Mononuclear cell (primary cell): ENCODE results near the gene NTSR1. TPM values are rescaled to one million over a fixed set of nuclear protein-coding genes. Genes with fewer than 3 reads are reported as not detected.

Source experiments
- H3K27me3 ChIP-seq: 2 replicates; pipeline ENCODE4 v1.6.0; 2011; ENCODE audit warnings: low read length, control low read depth; ENCODE audit not compliant: insufficient read depth
- H3K4me1 ChIP-seq: 2 replicates; pipeline ENCODE4 v1.5.1; 2011; ENCODE audit warnings: mild to moderate bottlenecking, low read length, control low read depth; ENCODE audit not compliant: insufficient read depth
- H3K4me3 ChIP-seq: 2 replicates; pipeline ENCODE4 v1.5.1; 2011; ENCODE audit warnings: mild to moderate bottlenecking, low read length, moderate library complexity
- H3K9me3 ChIP-seq: 2 replicates; pipeline ENCODE4 v1.5.1; 2011; ENCODE audit warnings: low read depth, mild to moderate bottlenecking, control low read depth, low read length
- total RNA-seq: library from RNA; depleted of rRNA; stranded (reverse); fragments of >200 nt; gene quantifications from one replicate; pipeline ENCODE4 v1.2.3, GENCODE V29; 2012

Gene NTSR1
- total RNA-seq, 1 donor: 0.73 TPM

- Histone ChIP-seq H3K4me3 (no peak overlapping the region), H3K9me3 (peaks cover 14% of the 10 kb centered on the region), H3K4me1 (peaks cover 5% of the 10 kb centered on the region), H3K27me3 (no peaks in the 10 kb centered on the region)
Measured at GRCh38 chr20:62717933-62718332, 9.3 kb downstream of the NTSR1 start.

DNA sequence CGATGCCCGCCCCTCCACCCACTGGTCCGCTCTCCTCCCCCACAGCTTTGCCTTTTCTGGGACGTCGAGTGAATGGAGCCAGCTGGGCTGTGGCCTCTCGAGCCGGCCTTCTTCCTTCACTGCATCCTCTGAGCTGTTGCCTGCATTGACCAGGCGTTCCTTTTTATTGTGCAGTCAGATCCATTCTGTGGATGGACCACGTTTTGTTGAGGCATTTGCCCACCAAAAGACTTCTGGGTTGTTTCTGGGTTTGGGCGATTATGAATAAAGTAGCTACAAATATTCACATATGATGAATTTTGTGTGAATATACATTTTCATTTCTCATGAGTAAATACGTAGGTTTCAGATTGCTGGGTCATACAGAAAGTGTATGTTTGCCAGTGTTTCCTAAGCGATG, 9.9 kb downstream of the NTSR1 start:
- Histone ChIP-seq H3K4me1 (peaks cover 5% of the 10 kb centered on the region), H3K9me3 (peaks cover 14% of the 10 kb centered on the region), H3K27me3 (no peaks in the 10 kb centered on the region), H3K4me3 (no peak overlapping the region)

DNA sequence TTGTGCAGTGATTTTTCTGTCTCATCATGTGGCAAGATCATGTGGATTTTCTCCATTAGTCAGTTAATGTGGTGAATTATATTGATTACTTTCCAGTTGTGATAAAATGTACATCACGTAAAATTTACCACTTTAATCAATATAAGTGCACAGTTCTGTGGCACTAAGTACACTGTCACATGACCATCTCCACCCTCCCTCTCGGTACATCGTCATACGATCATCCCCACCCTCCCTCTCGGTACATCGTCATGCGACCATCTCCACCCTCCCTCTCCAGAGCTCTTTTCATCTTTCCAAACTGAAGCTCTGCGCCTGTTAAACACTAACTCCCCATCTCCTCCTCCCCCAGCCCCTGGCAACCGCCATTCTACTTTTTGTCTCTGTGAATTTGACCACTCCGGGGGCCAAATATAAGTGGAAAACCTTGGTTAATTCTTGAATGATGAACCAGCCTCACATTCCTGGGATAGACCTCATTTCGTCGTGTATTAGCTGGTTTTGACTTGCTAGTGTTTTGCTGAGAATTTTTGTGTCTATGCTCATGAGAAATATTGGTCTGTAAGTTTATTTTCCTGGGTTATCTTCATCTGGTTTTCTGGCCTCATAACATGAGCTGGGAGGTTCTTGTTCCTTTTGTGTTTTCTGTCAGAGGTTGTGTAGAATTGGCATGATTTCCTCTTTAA, 10.8 kb downstream of the NTSR1 start:
- H3K9me3 ChIP-seq: peaks cover 14% of the 10 kb centered on the region
- H3K4me1 ChIP-seq: peaks cover 5% of the 10 kb centered on the region
- no peaks in the 10 kb centered on the region for H3K27me3 ChIP-seq
- H3K4me3 ChIP-seq: no peak overlapping the region

GRCh38 chr20:62721511-62722370, 13.1 kb downstream of the NTSR1 start:
- no peaks in the 10 kb centered on the region for H3K27me3 ChIP-seq
- peaks cover 1% of the 10 kb centered on the region for H3K4me1 ChIP-seq
- peaks cover 14% of the 10 kb centered on the region for H3K9me3 ChIP-seq
- H3K4me3 ChIP-seq: no peak overlapping the region

DNA sequence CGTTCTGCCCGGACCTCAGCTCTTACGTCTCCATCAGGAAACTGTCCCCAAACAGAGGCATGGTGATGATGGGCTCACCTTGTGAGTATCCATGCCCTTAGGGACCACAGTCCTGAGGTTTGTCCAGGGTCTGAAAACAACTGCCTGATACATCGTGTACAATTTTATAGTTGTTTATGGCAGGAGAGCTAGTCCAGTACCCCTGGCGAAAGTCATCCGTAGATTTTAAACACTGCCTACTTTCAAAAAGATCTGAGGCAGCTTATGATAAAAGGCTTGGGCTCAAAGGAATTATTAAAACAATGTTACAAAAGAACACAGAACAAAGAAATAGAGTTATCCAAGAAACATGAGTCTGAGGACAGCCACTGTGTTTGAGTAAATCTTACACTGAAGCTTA, 14.0 kb downstream of the NTSR1 start:
- H3K4me1 ChIP-seq: peaks cover 5% of the 10 kb centered on the region
- H3K9me3 ChIP-seq: peaks cover 14% of the 10 kb centered on the region
- no peaks in the 10 kb centered on the region for H3K27me3 ChIP-seq
- no peak overlapping the region for H3K4me3 ChIP-seq

GRCh38 chr20:62723351-62723750, 14.7 kb downstream of the NTSR1 start:
- Histone ChIP-seq H3K27me3 (no peaks in the 10 kb centered on the region), H3K4me1 (peaks cover 12% of the 10 kb centered on the region), H3K9me3 (peaks cover 14% of the 10 kb centered on the region), H3K4me3 (no peak overlapping the region)

DNA sequence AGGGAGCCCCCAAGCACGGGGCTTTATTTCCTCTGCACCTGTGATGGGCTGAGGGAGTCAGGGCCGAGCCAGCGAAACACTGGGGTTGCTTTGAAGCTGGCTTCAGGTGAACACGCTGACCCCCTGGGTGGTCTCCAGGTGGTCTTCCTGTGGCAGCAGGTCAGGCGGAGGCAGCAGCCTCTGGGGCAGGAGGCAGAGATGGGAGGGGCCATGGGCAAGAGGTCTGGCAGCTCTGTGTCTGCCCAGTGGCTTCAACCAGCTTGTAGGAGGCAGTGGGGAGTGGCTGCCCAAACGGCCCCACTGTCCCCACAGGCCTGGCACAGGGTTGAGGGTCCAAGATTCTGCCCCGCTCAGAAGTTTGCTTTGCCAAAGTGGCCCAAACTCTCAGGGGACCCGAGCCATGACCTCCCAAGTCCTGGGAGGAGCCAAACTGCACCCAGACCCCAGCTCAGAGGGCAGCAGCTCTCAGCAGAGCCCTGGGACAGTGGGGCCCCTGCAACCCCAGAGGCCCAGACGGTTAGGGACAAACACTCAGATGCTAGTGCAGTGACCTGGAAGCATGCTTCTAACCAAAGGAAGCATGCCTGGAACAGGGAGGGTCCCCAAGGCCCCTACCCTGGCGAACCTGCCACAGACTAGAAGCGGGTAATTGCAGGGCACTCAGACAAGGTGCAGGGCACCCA, 15.3 kb downstream of the NTSR1 start:
- Histone ChIP-seq H3K9me3 (peaks cover 14% of the 10 kb centered on the region), H3K27me3 (no peaks in the 10 kb centered on the region), H3K4me1 (peaks cover 18% of the 10 kb centered on the region), H3K4me3 (no peak overlapping the region)

- peaks cover 24% of the 10 kb centered on the region for H3K4me1 ChIP-seq
Measured at GRCh38 chr20:62724692-62725595, 16.3 kb downstream of the NTSR1 start.

DNA sequence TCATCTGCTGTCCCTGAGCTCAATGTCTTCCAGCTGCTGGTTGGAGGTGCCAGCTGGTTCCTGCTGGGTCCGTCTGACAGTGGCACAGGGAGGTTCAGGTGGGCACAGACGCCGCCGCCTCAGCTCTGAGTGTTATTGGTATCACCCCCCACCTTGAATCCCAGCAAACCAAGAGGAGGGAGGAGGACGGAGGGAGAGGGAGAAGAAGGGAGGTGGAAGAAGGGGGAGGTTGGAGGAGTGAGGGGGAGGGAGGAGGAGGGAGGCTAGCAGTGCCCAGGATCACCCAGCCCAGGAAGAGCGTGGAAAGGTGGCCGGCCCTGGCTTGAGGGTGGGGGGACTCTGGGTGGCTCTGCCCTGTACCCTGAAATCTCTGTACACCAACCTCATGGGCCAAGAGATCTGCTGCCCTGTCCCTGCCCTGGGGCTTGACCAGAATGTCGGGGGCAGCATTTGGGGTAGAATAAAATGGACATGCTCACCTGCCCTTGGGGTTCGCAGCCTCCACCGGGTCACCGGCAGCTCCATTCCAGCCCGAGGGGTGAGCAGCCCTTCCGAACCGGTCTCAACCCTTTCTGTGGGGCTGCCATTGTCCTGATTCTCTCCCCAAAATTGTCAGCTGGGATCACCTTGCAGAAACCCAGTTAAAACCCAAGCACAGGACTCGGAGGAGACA, 17.1 kb downstream of the NTSR1 start:
- Histone ChIP-seq H3K9me3 (peaks cover 11% of the 10 kb centered on the region), H3K27me3 (no peaks in the 10 kb centered on the region), H3K4me1 (peaks cover 24% of the 10 kb centered on the region), H3K4me3 (no peak overlapping the region)

More at GRCh38 chr20:62724692-62725595, 16.3 kb downstream of the NTSR1 start:
- peaks cover 14% of the 10 kb centered on the region for H3K9me3 ChIP-seq
- no peaks in the 10 kb centered on the region for H3K27me3 ChIP-seq
- no peak overlapping the region for H3K4me3 ChIP-seq

DNA sequence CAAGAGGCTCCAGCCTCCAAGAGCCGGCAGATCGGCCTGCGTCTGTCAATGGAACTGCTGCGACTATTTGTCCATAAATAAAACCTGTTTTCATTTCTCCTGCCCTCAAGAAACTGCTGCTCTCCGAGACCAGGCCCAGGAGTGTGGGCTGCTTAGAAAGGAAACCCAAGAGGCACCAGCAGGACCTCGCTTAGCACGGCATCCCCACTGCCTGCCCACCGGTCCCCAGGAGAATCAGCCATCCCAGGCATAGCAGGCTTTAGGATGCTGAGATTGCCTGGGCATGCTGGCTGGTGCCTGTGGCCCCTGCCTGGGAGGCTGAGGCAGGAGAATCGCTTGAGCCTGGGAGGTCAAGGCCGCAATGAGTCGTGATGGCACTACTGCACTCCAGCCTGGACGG, 17.6 kb downstream of the NTSR1 start:
- no peaks in the 10 kb centered on the region for H3K27me3 ChIP-seq
- H3K4me3 ChIP-seq: no peak overlapping the region
- H3K4me1 ChIP-seq: peaks cover 24% of the 10 kb centered on the region
- peaks cover 6% of the 10 kb centered on the region for H3K9me3 ChIP-seq

GRCh38 chr20:62726716-62727583, 18.3 kb downstream of the NTSR1 start:
- Histone ChIP-seq H3K9me3 (no peaks in the 10 kb centered on the region), H3K4me1 (peaks cover 29% of the 10 kb centered on the region), H3K27me3 (no peaks in the 10 kb centered on the region), H3K4me3 (no peak overlapping the region)

- no peaks in the 10 kb centered on the region for H3K27me3 ChIP-seq
- no peak overlapping the region for H3K4me3 ChIP-seq
- peaks cover 35% of the 10 kb centered on the region for H3K4me1 ChIP-seq
- H3K9me3 ChIP-seq: no peaks in the 10 kb centered on the region
Measured at GRCh38 chr20:62727584-62728027, 19.0 kb downstream of the NTSR1 start.

DNA sequence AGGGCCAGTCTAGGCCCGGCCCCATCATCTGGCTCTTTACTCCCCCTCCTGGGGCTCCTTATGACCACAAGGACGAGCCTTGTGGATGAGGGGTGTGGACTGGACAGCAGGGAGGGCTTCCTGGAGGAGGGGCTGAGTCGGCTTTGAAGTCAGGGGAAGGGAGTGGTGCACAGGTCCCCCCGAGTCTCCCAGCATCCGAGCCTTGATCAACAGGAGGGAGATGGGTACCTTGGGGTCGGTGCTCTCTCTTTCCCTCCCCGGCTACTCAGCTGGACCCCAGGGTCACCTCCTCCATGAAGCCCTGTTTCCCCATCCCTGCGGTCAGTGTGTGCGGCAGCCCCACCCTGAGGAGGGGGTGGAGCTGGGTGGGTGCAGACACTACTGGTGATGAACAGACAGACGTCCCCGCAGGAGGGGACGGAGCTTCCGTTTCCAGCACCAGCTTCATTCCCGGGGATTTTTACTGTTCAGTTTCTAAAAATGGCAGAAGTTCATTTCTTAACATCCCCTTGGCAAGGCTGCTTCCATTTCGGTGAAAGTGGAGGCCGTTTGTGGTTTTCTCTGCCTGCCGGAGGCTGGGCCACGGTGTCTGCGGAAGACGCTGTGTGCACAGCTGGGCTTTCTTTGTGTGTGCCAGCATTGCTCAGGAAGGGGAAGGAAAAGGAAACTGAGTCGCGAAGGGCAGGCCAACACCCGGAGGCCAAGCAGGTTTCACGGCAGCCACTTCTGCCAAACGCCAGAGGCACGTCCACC, 19.6 kb downstream of the NTSR1 start:
- peaks cover 41% of the 10 kb centered on the region for H3K4me1 ChIP-seq
- no peak overlapping the region for H3K4me3 ChIP-seq
- H3K27me3 ChIP-seq: no peaks in the 10 kb centered on the region
- H3K9me3 ChIP-seq: no peaks in the 10 kb centered on the region
